HCT116 (cell line): ENCODE results near the gene CRISPLD2.

Experiments used
- CTCF ChIP-seq, 3 experiments: fragments of 200-600 bp in 1 of 3; sonication (generic) in 1 of 3; IDR thresholded peaks in 2 of 3; conservative IDR thresholded peaks in 1 of 3; 2 replicates each; pipeline ENCODE4 v1.5.1; 2012 to 2017; ENCODE audit warnings: low read depth in 2 of 3, low read length in 2 of 3, antibody characterized with exemption in 1 of 3, borderline replicate concordance in 1 of 3, control low read depth in 1 of 3, mild to moderate bottlenecking in 1 of 3, mixed read lengths in 1 of 3, mixed run types in 1 of 3, moderate library complexity in 1 of 3; ENCODE audit not compliant: insufficient read depth in 1 of 3
- EGR1 ChIP-seq: IDR thresholded peaks from 2 replicates; pipeline ENCODE4 v1.6.1; 2012; ENCODE audit warnings: low read depth
- JUND ChIP-seq: IDR thresholded peaks from 2 replicates; pipeline ENCODE4 v1.6.1; 2012
- MAX ChIP-seq: IDR thresholded peaks from 2 replicates; pipeline ENCODE4 v1.6.1; 2012

- TF ChIP-seq CTCF (IDR thresholded peaks at IDR 0.05 in 2 of 3, conservative IDR thresholded peaks at IDR 0.05 in 1 of 3; ENCODE audit: borderline replicate concordance in 1 of 3, insufficient read depth in 1 of 3, low read depth in 2 of 3, low read length in 2 of 3), result no peak
- TF ChIP-seq EGR1, result no peak
- no peak for TF ChIP-seq JUND
- TF ChIP-seq MAX, result no peak
Measured at GRCh38 chr16:84907575-84907974, 87.8 kb downstream of the CRISPLD2 start.
